H1 (cell line): ENCODE measurements around the gene UBN1. TPM values are rescaled to one million over a fixed set of nuclear protein-coding genes. Genes with fewer than 3 reads are reported as not detected.

Source experiments
- CTCF ChIA-PET: fragments of 300-600 bp; sonication (Branson Sonifier 250); formaldehyde crosslinking; loops from one replicate; lab custom pipeline; 2021; ENCODE audit not compliant: partially characterized antibody; lab: Charles Lee
- POLR2A ChIA-PET: fragments of 300-600 bp; sonication (Branson Sonifier 250); formaldehyde crosslinking; loops from one replicate; lab custom pipeline; 2021; ENCODE audit warnings: inconsistent platforms; ENCODE audit not compliant: partially characterized antibody; lab: Charles Lee
- DNase-seq, 2 experiments: peaks; one replicate each; pipeline versions ENCODE4 v3.0.0 to v3.0.0-alpha.2; 2010 to 2022; ENCODE audit warnings: low spot score in 2 of 2, low read depth in 1 of 2, mixed read lengths in 1 of 2
- FAIRE-seq: peaks from 2 replicates; lab custom pipeline; 2011; peaks lifted over from hg19 to GRCh38; lab: Jason Lieb, UNC
- H2AFZ ChIP-seq: 2 replicates; pipeline ENCODE4 v1.8.1; 2012; ENCODE audit warnings: low read length, inconsistent platforms
- H2AK5ac ChIP-seq: 2 replicates; pipeline ENCODE4 v1.6.1; 2013; ENCODE audit warnings: low read depth, low read length
- H2BK120ac ChIP-seq: replicated peaks from 2 replicates; pipeline ENCODE3; 2013; ENCODE audit warnings: low read depth, low read length, inconsistent platforms
- H2BK12ac ChIP-seq: 2 replicates; pipeline ENCODE4 v1.6.1; 2013; ENCODE audit warnings: low read depth, low read length
- H2BK15ac ChIP-seq: 2 replicates; pipeline ENCODE4 v1.6.1; 2013; ENCODE audit warnings: low read length
- H2BK20ac ChIP-seq: 2 replicates; pipeline ENCODE4 v1.6.1; 2013; ENCODE audit warnings: low read length
- H2BK5ac ChIP-seq: 2 replicates; pipeline ENCODE4 v1.6.1; 2013; ENCODE audit warnings: low read depth, low read length
- H3K14ac ChIP-seq: 2 replicates; pipeline ENCODE4 v1.6.1; 2013; ENCODE audit warnings: inconsistent platforms; ENCODE audit not compliant: insufficient read length
- H3K18ac ChIP-seq: 2 replicates; pipeline ENCODE4 v1.6.1; 2013; ENCODE audit warnings: low read length; ENCODE audit errors: extremely low read depth
- H3K23ac ChIP-seq: 2 replicates; pipeline ENCODE4 v1.6.1; 2013; ENCODE audit warnings: inconsistent platforms; ENCODE audit not compliant: insufficient read length
- H3K23me2 ChIP-seq: 2 replicates; pipeline ENCODE4 v1.6.1; 2013; ENCODE audit warnings: low read depth, low read length
- H3K27ac ChIP-seq: 2 replicates; pipeline ENCODE4 v1.6.1; 2011; ENCODE audit warnings: low read depth, low read length, inconsistent platforms
- H3K27me3 ChIP-seq, 4 experiments: replicated peaks in 1 of 4; 1 replicate in 1 of 4; 2 replicates in 3 of 4; pipeline versions ENCODE4 v1.6.1 to v1.8.1; 2011 to 2013; ENCODE audit warnings: low read length in 3 of 4, mild to moderate bottlenecking in 3 of 4, inconsistent platforms in 2 of 4, mixed read lengths in 2 of 4, moderate library complexity in 1 of 4; ENCODE audit not compliant: control insufficient read depth in 3 of 4, insufficient read depth in 3 of 4; ENCODE audit errors: extremely low read depth in 1 of 4
- H3K36me3 ChIP-seq, 4 experiments: 2 replicates each; pipeline versions ENCODE4 v1.6.1 to v1.8.1; 2011 to 2013; ENCODE audit warnings: mild to moderate bottlenecking in 4 of 4, low read length in 3 of 4, moderate library complexity in 2 of 4, control low read depth in 1 of 4, inconsistent platforms in 1 of 4; ENCODE audit not compliant: insufficient read depth in 4 of 4, control insufficient read depth in 2 of 4
- H3K4ac ChIP-seq: replicated peaks from 2 replicates; pipeline ENCODE3; 2013; ENCODE audit warnings: low read length, low read depth, mixed read lengths, inconsistent platforms; ENCODE audit not compliant: insufficient read length
- H3K4me1 ChIP-seq, 4 experiments: replicated peaks in 1 of 4; 1 replicate in 1 of 4; 2 replicates in 3 of 4; pipeline versions ENCODE4 v1.6.1 to v1.8.1; 2011 to 2013; ENCODE audit warnings: low read length in 3 of 4, inconsistent platforms in 2 of 4, mixed read lengths in 1 of 4; ENCODE audit not compliant: insufficient read depth in 4 of 4, control insufficient read depth in 3 of 4
- H3K4me2 ChIP-seq, 2 experiments: 2 replicates each; pipeline versions ENCODE4 v1.6.1 to v1.8.1; 2011 to 2013; ENCODE audit warnings: low read depth in 2 of 2, low read length in 2 of 2, control low read depth in 1 of 2, inconsistent platforms in 1 of 2, mild to moderate bottlenecking in 1 of 2; ENCODE audit not compliant: insufficient read depth in 1 of 2
- H3K4me3 ChIP-seq, 4 experiments: fragments of 200-600, 300-600 bp in 1 of 4; sonication (generic), shearing (Covaris generic), sonication (Bioruptor Twin) in 1 of 4; 2 replicates each; pipeline versions ENCODE4 v1.5.1 to v1.8.1; 2011 to 2016; ENCODE audit warnings: low read length in 4 of 4, low read depth in 3 of 4, control low read depth in 2 of 4, inconsistent platforms in 2 of 4, mild to moderate bottlenecking in 2 of 4, mixed read lengths in 1 of 4, moderate library complexity in 1 of 4; ENCODE audit not compliant: insufficient read depth in 2 of 4; ENCODE audit errors: extremely low read depth in 1 of 4
- H3K56ac ChIP-seq: replicated peaks from 2 replicates; pipeline ENCODE3; 2013; ENCODE audit warnings: low read depth, mild to moderate bottlenecking, mixed read lengths, low read length, inconsistent platforms; ENCODE audit not compliant: insufficient read length
- H3K79me1 ChIP-seq: 2 replicates; pipeline ENCODE4 v1.6.1; 2013; ENCODE audit warnings: low read depth, low read length, control low read depth
- H3K79me2 ChIP-seq, 2 experiments: 2 replicates each; pipeline versions ENCODE4 v1.6.1 to v1.8.1; 2012 to 2013; ENCODE audit warnings: low read length in 2 of 2, mild to moderate bottlenecking in 2 of 2, inconsistent platforms in 1 of 2; ENCODE audit not compliant: insufficient read depth in 2 of 2, control insufficient read depth in 1 of 2
- H3K9ac ChIP-seq, 4 experiments: replicated peaks in 1 of 4; 1 replicate in 1 of 4; 2 replicates in 3 of 4; pipeline versions ENCODE4 v1.6.1 to v1.8.1; 2011 to 2013; ENCODE audit warnings: low read depth in 3 of 4, low read length in 3 of 4, control low read depth in 2 of 4, mild to moderate bottlenecking in 2 of 4, moderate library complexity in 2 of 4, inconsistent platforms in 1 of 4; ENCODE audit errors: extremely low read depth in 1 of 4
- H3K9me3 ChIP-seq, 2 experiments: 2 replicates each; pipeline versions ENCODE4 v1.6.1 to v1.8.1; 2012 to 2013; ENCODE audit warnings: mild to moderate bottlenecking in 2 of 2, moderate library complexity in 2 of 2, control low read depth in 1 of 2, inconsistent platforms in 1 of 2, low read depth in 1 of 2, low read length in 1 of 2, mixed read lengths in 1 of 2; ENCODE audit not compliant: insufficient read depth in 2 of 2
- H4K20me1 ChIP-seq, 2 experiments: replicated peaks in 1 of 2; 2 replicates each; pipeline versions ENCODE3 to v1.8.1; 2011 to 2013; ENCODE audit warnings: inconsistent platforms in 2 of 2, low read length in 2 of 2, mild to moderate bottlenecking in 1 of 2; ENCODE audit not compliant: insufficient read depth in 2 of 2, control insufficient read depth in 1 of 2
- H4K5ac ChIP-seq: 2 replicates; pipeline ENCODE4 v1.6.1; 2013; ENCODE audit warnings: low read length, low read depth, mixed read lengths, inconsistent platforms; ENCODE audit not compliant: insufficient read length
- H4K8ac ChIP-seq: 2 replicates; pipeline ENCODE4 v1.8.0; 2013; ENCODE audit warnings: mild to moderate bottlenecking, moderate library complexity, low read length, inconsistent platforms; ENCODE audit not compliant: insufficient read depth; ENCODE audit errors: extremely low read depth
- H4K91ac ChIP-seq: replicated peaks from 2 replicates; pipeline ENCODE3; 2013; ENCODE audit warnings: low read length, mixed read lengths, inconsistent platforms; ENCODE audit not compliant: insufficient read length
- ASH2L ChIP-seq: fragments of 200-600, 300-600 bp; sonication (generic); IDR thresholded peaks from one replicate; pipeline ENCODE4 v1.7.1; 2017; ENCODE audit warnings: low read length
- ATF2 ChIP-seq: IDR thresholded peaks from 2 replicates; pipeline ENCODE4 v1.6.1; 2012; ENCODE audit warnings: low read length, inconsistent platforms
- CBX5 ChIP-seq: fragments of 300-800, 300-1000 bp; sonication (generic); IDR thresholded peaks from 2 replicates; pipeline ENCODE4 v1.7.1; 2016; ENCODE audit warnings: antibody characterized with exemption, low read length, low read depth
- HDAC2 ChIP-seq, 2 experiments: fragments of 300-600 bp in 1 of 2; sonication (generic) in 1 of 2; IDR thresholded peaks; 2 replicates each; pipeline ENCODE4 v1.6.1; 2011 to 2012; ENCODE audit warnings: low read depth in 2 of 2, low read length in 2 of 2, mild to moderate bottlenecking in 2 of 2, moderate library complexity in 2 of 2, borderline replicate concordance in 1 of 2, inconsistent platforms in 1 of 2
- POLR2A ChIP-seq, 2 experiments: IDR thresholded peaks; 1 replicate in 1 of 2; 2 replicates in 1 of 2; pipeline ENCODE4 v1.6.1; 2011; ENCODE audit warnings: low read depth in 2 of 2, low read length in 2 of 2, mild to moderate bottlenecking in 2 of 2; ENCODE audit errors: control extremely low read depth in 1 of 2
- POU5F1 ChIP-seq: IDR thresholded peaks from 2 replicates; pipeline ENCODE4 v1.6.1; 2011; ENCODE audit warnings: low read depth, mild to moderate bottlenecking, low read length, moderate library complexity
- RNF2 ChIP-seq: fragments of 200-900, 300-1000 bp; sonication (generic); IDR thresholded peaks from 2 replicates; pipeline ENCODE4 v1.7.1; 2016; ENCODE audit warnings: borderline replicate concordance, low read depth, mild to moderate bottlenecking, antibody characterized with exemption, low read length; ENCODE audit not compliant: poor library complexity, severe bottlenecking; ENCODE audit errors: missing control alignments
- SIX5 ChIP-seq: IDR thresholded peaks from 2 replicates; pipeline ENCODE4 v1.6.1; 2011; ENCODE audit warnings: mild to moderate bottlenecking, low read depth, low read length
- TAF7 ChIP-seq: optimal IDR thresholded peaks from 2 replicates; pipeline ENCODE3; 2011; ENCODE audit warnings: low read depth, mild to moderate bottlenecking, inconsistent platforms, low read length, moderate library complexity, borderline replicate concordance
- TBP ChIP-seq: IDR thresholded peaks from 2 replicates; pipeline ENCODE4 v1.6.1; 2011; ENCODE audit warnings: low read depth, low read length, improper control_type of control experiment
- WGBS, 2 experiments: shearing (Covaris generic) in 1 of 2; methylation state at CpG; one replicate each; pipeline versions ENCODE4 v1.1.6 to v1.1.7; 2013 to 2015; ENCODE audit warnings: low lambda C conversion rate in 2 of 2, mixed read lengths in 2 of 2, inconsistent platforms in 1 of 2, low coverage in 1 of 2, missing lambda C conversion rate in 1 of 2; ENCODE audit not compliant: insufficient replicate concordance in 2 of 2, insufficient coverage in 1 of 2, insufficient read length in 1 of 2; ENCODE audit errors: extremely low coverage in 1 of 2, missing lambda C conversion rate in 1 of 2; 5-methylcytosine and 5-hydroxymethylcytosine counted together
- polyA plus RNA-seq, 7 experiments: library from polyadenylated mRNA; depleted of rRNA in 3 of 7; stranded (reverse) in 5 of 7; unstranded in 2 of 7; fragments of >200 nt in 5 of 7; fragments of 200-250 nt in 2 of 7; gene quantifications; 1 replicate in 5 of 7; 2 replicates in 1 of 7; 4 replicates in 1 of 7; pipeline versions ENCODE4 v1.2.1 to v1.2.3, GENCODE V29; 2011 to 2013; ENCODE audit warnings: missing spikeins in 2 of 7, mixed read lengths in 2 of 7
- total RNA-seq: library from RNA; stranded (reverse); fragmentation: NEBNext Ultra II Directional; extraction: Animal tissue kit (Norgen Biotek cat#: 25700); gene quantifications from 2 replicates; pipeline ENCODE4 v1.2.1, GENCODE V29; 2021

The UBN1 gene
- total and polyA plus RNA-seq, 2 of the 8 experiments (the other 6 are each of a cell fraction or from before 2014, with no cell fraction given), result 16.2 to 37.0 TPM

- Histone ChIP-seq H3K79me2 (no peaks in the 10 kb centered on the region), H3K56ac (no peak overlapping the region), H4K20me1 (peaks cover 0 to 1% of the 10 kb centered on the region in 2 experiments), H3K4me2 (no peak overlapping the region), H3K9ac (no peak overlapping the region), H3K79me1 (peaks cover 3% of the 10 kb centered on the region; the same call in 1 of the 2 replicates), H3K27me3 (no peaks in the 10 kb centered on the region), H2BK15ac (no peak overlapping the region), H3K9me3 (no peaks in the 10 kb centered on the region), H2AFZ (no peak overlapping the region), H2BK5ac (no peak overlapping the region; the same call in 1 of the 2 replicates), H3K4ac (no peak overlapping the region), H4K91ac (no peak overlapping the region), H3K4me1 (peaks cover 0 to 8% (median 4%) of the 10 kb centered on the region in 4 experiments; a peak in 5 of 7 replicates), H3K23ac (no peak overlapping the region), H2AK5ac (no peak overlapping the region), H4K5ac (no peak overlapping the region), H2BK12ac (no peak overlapping the region), H2BK120ac (no peak overlapping the region), H4K8ac (no peak overlapping the region), H3K23me2 (no peaks in the 10 kb centered on the region), H3K14ac (no peak overlapping the region), H3K18ac (no peak overlapping the region; the same call in 1 of the 2 replicates), H3K27ac (no peak overlapping the region), H3K36me3 (no peaks in the 10 kb centered on the region), H2BK20ac (no peak overlapping the region), H3K4me3 (no peak overlapping the region)
- no peak for FAIRE-seq
- DNase-seq, result no peak
- ChIA-PET CTCF (interaction anchor here (0.7 to 1.7 kb wide), 5 partner anchors 10 to 41 kb away, joined by 3 to 6 read pairs (median 4); no protein-coding TSS in a partner anchor), POLR2A (interaction anchor here (0.7 to 1.5 kb wide), 4 partner anchors 8 to 20 kb away, joined by 3 read pairs; no protein-coding TSS in a partner anchor)
- WGBS, 2 experiments, result 83% methylated on average over 7 of the region's 7 CpGs; no CpG with 5 or more reads in 1 of the 2 experiments
- TF ChIP-seq POLR2A (IDR thresholded peaks at IDR 0.05; ENCODE audit: control extremely low read depth in 1 of 2, low read depth in 2 of 2, low read length in 2 of 2) (no peak), HDAC2 (IDR thresholded peaks at IDR 0.05; ENCODE audit: borderline replicate concordance in 1 of 2, low read depth in 2 of 2, low read length in 2 of 2) (no peak), SIX5 (no peak), TAF7 (no peak), TBP (no peak), ASH2L (no peak), POU5F1 (no peak), CBX5 (no peak), RNF2 (no peak), ATF2 (no peak)
These were observed 67.4 kb downstream of the UBN1 start for GRCh38 chr16:4914528-4915225.
